GM12892 (cell line): ENCODE data around the gene CDC42BPG.

Experiments
- POLR2A ChIP-seq: IDR thresholded peaks from 2 replicates; pipeline ENCODE4 v1.6.1; 2011; ENCODE audit warnings: low read depth, low read length, control low read depth
- POLR2AphosphoS5 ChIP-seq: IDR thresholded peaks from 2 replicates; pipeline ENCODE4 v1.6.1; 2011; ENCODE audit warnings: low read depth, low read length, control low read depth
- TAF1 ChIP-seq: IDR thresholded peaks from 2 replicates; pipeline ENCODE4 v1.6.1; 2011; ENCODE audit warnings: low read depth, mild to moderate bottlenecking, control low read depth, low read length, borderline replicate concordance

DNA sequence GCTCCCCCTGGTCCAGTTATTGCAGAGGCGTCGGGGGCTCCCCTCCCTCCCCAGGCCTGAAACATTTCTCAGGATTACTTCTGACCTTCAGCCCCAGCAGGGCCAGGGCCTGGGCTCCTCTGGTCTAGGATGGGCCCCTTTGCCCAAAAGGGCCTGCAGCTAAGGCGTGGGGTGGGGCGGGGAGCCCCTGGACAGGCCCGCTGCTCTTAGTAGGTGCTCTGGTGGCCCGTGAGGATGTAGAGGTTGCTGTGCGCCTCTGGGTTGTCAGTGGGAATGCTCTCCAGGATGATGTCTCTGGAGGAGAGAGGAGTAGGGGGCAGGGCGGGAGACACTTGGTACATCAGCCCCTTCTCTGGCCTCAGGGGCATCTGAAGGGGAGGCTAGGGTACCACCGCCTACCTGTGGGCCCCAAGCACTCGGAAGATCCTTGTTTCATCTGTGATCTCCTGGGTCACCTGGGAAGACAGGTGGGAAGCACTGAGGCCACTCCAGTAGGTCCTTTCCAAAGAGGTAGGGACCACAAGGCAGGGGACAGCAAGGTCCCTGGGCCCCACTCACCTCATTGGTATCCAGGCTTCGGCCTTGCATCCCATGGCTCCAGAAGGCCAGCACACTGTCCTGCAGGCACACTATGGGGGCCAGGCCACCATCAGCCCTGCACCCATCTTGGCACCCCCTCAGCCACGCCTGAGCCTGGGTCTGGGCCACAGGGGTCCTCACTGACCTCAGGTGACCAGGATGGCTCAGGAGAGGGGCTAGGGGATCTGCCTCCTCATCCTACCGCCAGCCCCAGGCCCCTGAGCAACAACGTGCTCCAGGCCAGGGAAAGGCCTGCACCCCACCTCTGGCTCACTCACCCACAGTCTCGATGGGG, 54.9 kb downstream of the CDC42BPG start:
- TF ChIP-seq TAF1 (no peak), POLR2A (no peak), POLR2AphosphoS5 (no peak)
